Keratinocyte (primary cell): Measurements from ENCODE around the gene FBXL17. TPM values are rescaled to one million over a fixed set of nuclear protein-coding genes. Genes with fewer than 3 reads are reported as not detected.

ENCODE experiments used
- DNase-seq: peaks from one replicate; pipeline ENCODE4 v3.0.0-alpha.2; 2011; ENCODE audit warnings: low read depth, missing footprints, low spot score
- FAIRE-seq: peaks from 2 replicates; lab custom pipeline; 2011; peaks lifted over from hg19 to GRCh38; lab: Jason Lieb, UNC
- H2AFZ ChIP-seq: 2 replicates; pipeline ENCODE4 v1.6.0; 2012; ENCODE audit warnings: low read length, control low read depth, inconsistent platforms; ENCODE audit not compliant: control insufficient read depth
- H3K27ac ChIP-seq: 2 replicates; pipeline ENCODE4 v1.5.1; 2011; ENCODE audit warnings: low read length; ENCODE audit not compliant: control insufficient read depth, insufficient read depth
- H3K27me3 ChIP-seq: 3 replicates; pipeline ENCODE4 v1.6.0; 2011; ENCODE audit warnings: low read length; ENCODE audit not compliant: control insufficient read depth, insufficient read depth; ENCODE audit errors: extremely low read depth
- H3K36me3 ChIP-seq, 2 experiments: 2 replicates in 1 of 2; 3 replicates in 1 of 2; pipeline ENCODE4 v1.5.1; 2011; ENCODE audit warnings: low read length in 2 of 2, mild to moderate bottlenecking in 1 of 2; ENCODE audit not compliant: control insufficient read depth in 2 of 2, insufficient read depth in 2 of 2; ENCODE audit errors: extremely low read depth in 1 of 2
- H3K4me1 ChIP-seq: 3 replicates; pipeline ENCODE4 v1.5.1; 2011; ENCODE audit warnings: low read length; ENCODE audit not compliant: control insufficient read depth, insufficient read depth; ENCODE audit errors: extremely low read depth
- H3K4me2 ChIP-seq: 3 replicates; pipeline ENCODE4 v1.6.0; 2011; ENCODE audit warnings: low read depth, low read length; ENCODE audit not compliant: control insufficient read depth, insufficient read depth; ENCODE audit errors: extremely low read depth
- H3K4me3 ChIP-seq, 3 experiments: fragments of 200-600 bp in 1 of 3; sonication (generic) in 1 of 3; 2 replicates in 2 of 3; 3 replicates in 1 of 3; pipeline ENCODE4 v1.5.1; 2011 to 2016; ENCODE audit warnings: low read length in 3 of 3, mild to moderate bottlenecking in 3 of 3, control low read depth in 2 of 3, inconsistent platforms in 1 of 3, low read depth in 1 of 3, mixed read lengths in 1 of 3, mixed run types in 1 of 3, moderate library complexity in 1 of 3; ENCODE audit not compliant: control insufficient read depth in 2 of 3, insufficient read depth in 2 of 3; ENCODE audit errors: extremely low read depth in 1 of 3
- H3K79me2 ChIP-seq: 2 replicates; pipeline ENCODE4 v1.6.0; 2012; ENCODE audit warnings: low read length; ENCODE audit not compliant: control insufficient read depth, insufficient read depth
- H3K9ac ChIP-seq: 3 replicates; pipeline ENCODE4 v1.6.0; 2011; ENCODE audit warnings: low read length; ENCODE audit not compliant: control insufficient read depth, insufficient read depth; ENCODE audit errors: extremely low read depth
- H3K9me1 ChIP-seq: 3 replicates; pipeline ENCODE4 v1.6.0; 2011; ENCODE audit warnings: low read length; ENCODE audit not compliant: control insufficient read depth, insufficient read depth; ENCODE audit errors: extremely low read depth
- H3K9me3 ChIP-seq: 2 replicates; pipeline ENCODE4 v1.5.1; 2012; ENCODE audit warnings: low read depth, low read length; ENCODE audit not compliant: control insufficient read depth
- H4K20me1 ChIP-seq: 3 replicates; pipeline ENCODE4 v1.6.0; 2011; ENCODE audit warnings: low read length; ENCODE audit not compliant: control insufficient read depth, insufficient read depth; ENCODE audit errors: extremely low read depth
- EZH2 ChIP-seq: IDR thresholded peaks from one replicate; pipeline ENCODE4 v1.6.1; 2012; ENCODE audit warnings: inconsistent platforms, mild to moderate bottlenecking, low read length, moderate library complexity
- dilution Hi-C: fragments of 300-500 bp; cut with MboI; formaldehyde crosslinking; loops from one replicate; pipeline ENCODE4 v1.7.0; 2020; ENCODE audit warnings: low sequenced_read_pairs; ENCODE audit not compliant: extremely low pct_ligation_motif_present
- polyA plus RNA-seq, 5 experiments: library from polyadenylated mRNA; depleted of rRNA in 3 of 5; stranded (reverse) in 3 of 5; stranded (forward) in 1 of 5; unstranded in 1 of 5; fragments of >200 nt; gene quantifications; 1 replicate in 1 of 5; 2 replicates in 3 of 5; 3 replicates in 1 of 5; pipeline versions ENCODE4 v1.2.1 to v1.2.3, GENCODE V29; 2011 to 2012; ENCODE audit warnings: missing spikeins in 2 of 5, low read depth in 1 of 5, low replicate concordance in 1 of 5
- TF ChIP-seq, protein P1 (sequence below), 3 experiments: IDR thresholded peaks in 1 of 3; conservative IDR thresholded peaks in 1 of 3; optimal IDR thresholded peaks in 1 of 3; 2 replicates in 2 of 3; 3 replicates in 1 of 3; pipeline versions ENCODE3 to v1.5.1; 2011; ENCODE audit warnings: low read length in 3 of 3, mild to moderate bottlenecking in 3 of 3, moderate library complexity in 2 of 3, control low read depth in 1 of 3, inconsistent platforms in 1 of 3; ENCODE audit not compliant: insufficient read depth in 2 of 3; ENCODE audit errors: extremely low read depth in 1 of 3

The FBXL17 gene
- polyA plus RNA-seq, 1 donor (not counting 4 experiments of a cell fraction or from before 2014, with no cell fraction given) = 5.7 TPM

DNA sequence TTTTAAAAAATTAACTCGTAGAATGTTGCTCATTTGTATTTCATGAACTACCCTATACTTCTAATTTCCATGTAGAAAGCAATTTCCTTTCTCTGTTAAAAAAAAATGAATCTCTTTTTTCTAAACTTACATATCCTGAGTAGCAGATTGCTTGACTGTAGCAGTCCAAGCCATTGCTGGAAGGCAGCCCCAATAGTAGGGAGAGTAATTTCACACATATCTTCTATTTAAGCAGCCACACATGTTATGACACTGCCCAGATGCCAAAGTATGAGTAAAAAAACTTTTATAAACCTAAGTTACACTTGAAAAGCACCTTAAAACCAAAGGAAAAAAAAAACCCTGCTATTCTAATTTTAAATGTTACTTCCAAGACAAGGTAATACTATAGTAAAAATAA is 69.6 kb downstream of the FBXL17 start:
- FAIRE-seq (no peak), DNase-seq (no peak)
- Histone ChIP-seq H3K36me3 (no peaks in the 10 kb centered on the region), H3K9me3 (no peaks in the 10 kb centered on the region), H3K4me3 (no peak overlapping the region), H3K9ac (no peak overlapping the region), H3K27me3 (no peaks in the 10 kb centered on the region), H3K4me1 (no peaks in the 10 kb centered on the region), H3K27ac (no peak overlapping the region), H2AFZ (no peak overlapping the region), H3K4me2 (no peak overlapping the region), H4K20me1 (no peaks in the 10 kb centered on the region), H3K9me1 (no peaks in the 10 kb centered on the region), H3K79me2 (no peaks in the 10 kb centered on the region)
- TF ChIP-seq EZH2 = no peak
- TF ChIP-seq, protein P1, sequence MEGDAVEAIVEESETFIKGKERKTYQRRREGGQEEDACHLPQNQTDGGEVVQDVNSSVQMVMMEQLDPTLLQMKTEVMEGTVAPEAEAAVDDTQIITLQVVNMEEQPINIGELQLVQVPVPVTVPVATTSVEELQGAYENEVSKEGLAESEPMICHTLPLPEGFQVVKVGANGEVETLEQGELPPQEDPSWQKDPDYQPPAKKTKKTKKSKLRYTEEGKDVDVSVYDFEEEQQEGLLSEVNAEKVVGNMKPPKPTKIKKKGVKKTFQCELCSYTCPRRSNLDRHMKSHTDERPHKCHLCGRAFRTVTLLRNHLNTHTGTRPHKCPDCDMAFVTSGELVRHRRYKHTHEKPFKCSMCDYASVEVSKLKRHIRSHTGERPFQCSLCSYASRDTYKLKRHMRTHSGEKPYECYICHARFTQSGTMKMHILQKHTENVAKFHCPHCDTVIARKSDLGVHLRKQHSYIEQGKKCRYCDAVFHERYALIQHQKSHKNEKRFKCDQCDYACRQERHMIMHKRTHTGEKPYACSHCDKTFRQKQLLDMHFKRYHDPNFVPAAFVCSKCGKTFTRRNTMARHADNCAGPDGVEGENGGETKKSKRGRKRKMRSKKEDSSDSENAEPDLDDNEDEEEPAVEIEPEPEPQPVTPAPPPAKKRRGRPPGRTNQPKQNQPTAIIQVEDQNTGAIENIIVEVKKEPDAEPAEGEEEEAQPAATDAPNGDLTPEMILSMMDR (optimal IDR thresholded peaks at IDR 0.05 in 1 of 3, IDR thresholded peaks at IDR 0.05 in 1 of 3, conservative IDR thresholded peaks at IDR 0.05 in 1 of 3; ENCODE audit: extremely low read depth in 1 of 3, insufficient read depth in 2 of 3, low read length in 3 of 3) = no peak
- dilution Hi-C loops = no loop called here

- Histone ChIP-seq H3K4me1 (no peaks in the 10 kb centered on the region), H3K79me2 (no peaks in the 10 kb centered on the region), H4K20me1 (no peaks in the 10 kb centered on the region), H3K36me3 (no peaks in the 10 kb centered on the region), H3K4me2 (no peak overlapping the region), H3K9me3 (no peaks in the 10 kb centered on the region), H3K27me3 (no peaks in the 10 kb centered on the region), H3K9me1 (no peaks in the 10 kb centered on the region), H3K27ac (no peak overlapping the region), H3K9ac (no peak overlapping the region), H2AFZ (no peak overlapping the region), H3K4me3 (no peak overlapping the region)
- DNase-seq (no peak), FAIRE-seq (no peak)
- TF ChIP-seq, protein P1 (optimal IDR thresholded peaks at IDR 0.05 in 1 of 3, IDR thresholded peaks at IDR 0.05 in 1 of 3, conservative IDR thresholded peaks at IDR 0.05 in 1 of 3; ENCODE audit: extremely low read depth in 1 of 3, insufficient read depth in 2 of 3, low read length in 3 of 3) = no peak
- no peak for TF ChIP-seq EZH2
- dilution Hi-C loops = no loop called here
Observed at GRCh38 chr5:108311682-108312081, 70.2 kb downstream of the FBXL17 start.
